K562 (cell line): ENCODE measurements around the gene PARD3. TPM values are rescaled to one million over a fixed set of nuclear protein-coding genes. Genes with fewer than 3 reads are reported as not detected.

Experiments
- ATAC-seq: fragments of 200-7000 bp; cut with Tn5 transposase; 3 replicates; pipeline ENCODE4 v1.9.1; 2020; ENCODE audit warnings: moderate library complexity
- BruUV-seq: library from RNA; stranded (reverse); fragments of 400-500 nt; replicated peaks from 2 replicates; lab custom pipeline; 2021; lab: Mats Ljungman, UMichigan
- CTCF ChIA-PET: fragments of 300-600 bp; formaldehyde crosslinking; extraction: SDS; loops from one replicate; lab custom pipeline; 2021; ENCODE audit warnings: low intra/inter-chr PET ratio; lab: Yijun Ruan, JAX
- POLR2A ChIA-PET: fragments of 300-600, 350-650 bp; sonication (Branson Sonifier 250); formaldehyde crosslinking; extraction: SDS; loops from one replicate; lab custom pipeline; 2021; ENCODE audit warnings: antibody characterized with exemption, inconsistent platforms; lab: Yijun Ruan, JAX
- DNase-seq, 4 experiments: peaks; one replicate each; pipeline versions ENCODE4 v3.0.0 to v3.0.0-alpha.2; 2011 to 2018; ENCODE audit warnings: low spot score in 3 of 4, mixed read lengths in 3 of 4; ENCODE audit errors: extremely low read depth in 1 of 4
- FAIRE-seq: peaks from 2 replicates; lab custom pipeline; 2011; peaks lifted over from hg19 to GRCh38; lab: Jason Lieb, UNC
- H2AFZ ChIP-seq: 2 replicates; pipeline ENCODE4 v1.6.0; 2011; ENCODE audit warnings: low read depth, low read length, control low read depth, inconsistent platforms
- H3K27ac ChIP-seq: fragments of 200-600 bp; 3 replicates; pipeline ENCODE4 v1.8.0; 2011; ENCODE audit warnings: low read depth, mild to moderate bottlenecking, control low read depth, inconsistent platforms, low read length, moderate library complexity, mixed read lengths; ENCODE audit errors: extremely low read depth
- H3K27me3 ChIP-seq, 2 experiments: fragments of 300-600 bp in 1 of 2; 2 replicates in 1 of 2; 3 replicates in 1 of 2; pipeline versions ENCODE4 v1.6.0 to v1.8.0; 2011; ENCODE audit warnings: inconsistent platforms in 2 of 2, low read length in 2 of 2, mild to moderate bottlenecking in 1 of 2, mixed read lengths in 1 of 2, moderate library complexity in 1 of 2; ENCODE audit not compliant: control insufficient read depth in 2 of 2, insufficient read depth in 2 of 2
- H3K36me3 ChIP-seq: fragments of 300-600 bp; 3 replicates; pipeline ENCODE4 v1.8.0; 2011; ENCODE audit warnings: mild to moderate bottlenecking, low read length, inconsistent platforms; ENCODE audit not compliant: control insufficient read depth, insufficient read depth
- H3K4me1 ChIP-seq, 2 experiments: fragments of 200-600 bp in 1 of 2; replicated peaks in 1 of 2; 2 replicates in 1 of 2; 3 replicates in 1 of 2; pipeline versions ENCODE4 v1.5.1 to v1.8.0; 2011; ENCODE audit warnings: inconsistent platforms in 2 of 2, low read length in 2 of 2, mild to moderate bottlenecking in 1 of 2, mixed read lengths in 1 of 2, moderate library complexity in 1 of 2; ENCODE audit not compliant: control insufficient read depth in 2 of 2, insufficient read depth in 2 of 2
- H3K4me2 ChIP-seq: 2 replicates; pipeline ENCODE4 v1.6.1; 2011; ENCODE audit warnings: low read length, control low read depth, inconsistent platforms, mixed read lengths; ENCODE audit not compliant: insufficient read depth
- H3K4me3 ChIP-seq: fragments of 200-600 bp; sonication (generic), shearing (Covaris generic); 2 replicates; pipeline ENCODE4 v1.5.1; 2016; ENCODE audit warnings: control low read depth, inconsistent platforms
- H3K79me2 ChIP-seq: fragments of 200-600 bp; 3 replicates; pipeline ENCODE4 v1.8.0; 2011; ENCODE audit warnings: low read length, inconsistent platforms; ENCODE audit not compliant: control insufficient read depth, insufficient read depth
- H3K9ac ChIP-seq, 2 experiments: 2 replicates each; pipeline versions ENCODE4 v1.6.0 to v1.6.1; 2011; ENCODE audit warnings: low read depth in 2 of 2, low read length in 2 of 2, control low read depth in 1 of 2, inconsistent platforms in 1 of 2, mild to moderate bottlenecking in 1 of 2, mixed read lengths in 1 of 2; ENCODE audit not compliant: insufficient read depth in 1 of 2
- H3K9me1 ChIP-seq: one replicate; pipeline ENCODE4 v1.6.0; 2011; ENCODE audit warnings: inconsistent platforms, mild to moderate bottlenecking, low read length, moderate library complexity; ENCODE audit not compliant: control insufficient read depth, insufficient read depth
- H3K9me3 ChIP-seq: replicated peaks from 2 replicates; pipeline ENCODE4 v1.5.1; 2011; ENCODE audit warnings: low read depth, low read length, inconsistent platforms; ENCODE audit not compliant: control insufficient read depth, insufficient read depth
- H4K20me1 ChIP-seq: replicated peaks from 2 replicates; pipeline ENCODE4 v1.6.1; 2011; ENCODE audit warnings: low read length, inconsistent platforms, mixed read lengths; ENCODE audit not compliant: control insufficient read depth, insufficient read depth
- CEBPG ChIP-seq, 3 experiments: fragments of 200-800 bp in 1 of 3; sonication (Bioruptor generic) in 1 of 3; sonication (generic) in 1 of 3; formaldehyde crosslinking in 1 of 3; IDR thresholded peaks in 2 of 3; conservative IDR thresholded peaks in 1 of 3; 2 replicates each; pipeline versions ENCODE4 v1.6.1 to v1.8.0; 2016 to 2022; ENCODE audit warnings: missing compliant biosample characterization in 2 of 3, missing genetic modification characterization in 2 of 3, mild to moderate bottlenecking in 1 of 3, missing genetic modification reagents in 1 of 3
- FOXJ2 ChIP-seq: fragments of 200-800 bp; sonication (Bioruptor generic); IDR thresholded peaks from 2 replicates; pipeline ENCODE4 v1.6.1; 2016; ENCODE audit warnings: missing genetic modification characterization, missing compliant biosample characterization
- LEF1 ChIP-seq: fragments of 450-650 bp; IDR thresholded peaks from 2 replicates; pipeline ENCODE4 v1.6.1; 2016; ENCODE audit warnings: mild to moderate bottlenecking
- NR1H2 ChIP-seq: sonication (generic); formaldehyde crosslinking; IDR thresholded peaks from 2 replicates; pipeline ENCODE4 v1.4.0; 2020; ENCODE audit warnings: mild to moderate bottlenecking, missing genetic modification reagents
- POLR2A ChIP-seq: fragments of 450-650 bp; conservative IDR thresholded peaks from 2 replicates; pipeline ENCODE4 v1.6.1; 2016
- RBBP5 ChIP-seq: fragments of 200-600 bp; sonication (generic); IDR thresholded peaks from 2 replicates; pipeline ENCODE4 v1.6.1; 2012; ENCODE audit warnings: borderline replicate concordance, mild to moderate bottlenecking, low read length, control low read depth, inconsistent platforms; ENCODE audit not compliant: insufficient read depth, poor library complexity, severe bottlenecking
- SIX5 ChIP-seq, 2 experiments: IDR thresholded peaks; 2 replicates each; pipeline ENCODE4 v1.6.1; 2011; ENCODE audit warnings: low read length in 2 of 2, borderline replicate concordance in 1 of 2, low read depth in 1 of 2, mild to moderate bottlenecking in 1 of 2, moderate library complexity in 1 of 2; ENCODE audit not compliant: insufficient read depth in 1 of 2
- SPI1 ChIP-seq: IDR thresholded peaks from 2 replicates; pipeline ENCODE4 v1.6.1; 2011; ENCODE audit warnings: low read depth, low read length, control low read depth, borderline replicate concordance
- ZNF140 ChIP-seq: fragments of 250-450 bp; sonication (Bioruptor Pico); IDR thresholded peaks from 2 replicates; pipeline ENCODE4 v1.8.0; 2021; ENCODE audit warnings: moderate library complexity, mild to moderate bottlenecking, inconsistent platforms
- WGBS: fragments of 100-300 bp; shearing (Covaris generic); methylation state at CpG from one replicate; pipeline ENCODE4 v1.1.6; 2016; ENCODE audit warnings: low coverage, mixed read lengths; ENCODE audit not compliant: insufficient coverage; ENCODE audit errors: missing lambda C conversion rate; 5-methylcytosine and 5-hydroxymethylcytosine counted together
- in situ Hi-C: fragments of 300-500 bp; cut with MboI; formaldehyde crosslinking; loops from 4 replicates; pipeline ENCODE4 v1.15.0; 2018; ENCODE audit warnings: inconsistent platforms, mixed read lengths
- intact Hi-C: fragments of 100-400 bp; cut with micrococcal nuclease; formaldehyde crosslinking; loops from 2 replicates; pipeline ENCODE4 v1.14.2; 2022
- polyA plus RNA-seq, 8 experiments: library from polyadenylated mRNA; depleted of rRNA in 4 of 8; stranded (reverse) in 5 of 8; unstranded in 3 of 8; fragments of >200 nt; fragmentation: Nextera tagmentation in 2 of 8; fragmentation: Illumina TruSeq in 1 of 8; extraction: Ambion mirVana in 2 of 8; extraction: Trizol in 1 of 8; gene quantifications; 2 replicates each; pipeline versions ENCODE4 v1.2.1 to v1.2.3, GENCODE V29; 2011 to 2014; ENCODE audit warnings: inconsistent platforms in 1 of 8, missing spikeins in 1 of 8
- total RNA-seq, 7 experiments: library from RNA; depleted of rRNA in 6 of 7; stranded (reverse); fragments of >200 nt in 6 of 7; fragmentation: Illumina TruSeq in 2 of 7; extraction: Trizol in 2 of 7; gene quantifications; 2 replicates each; pipeline versions ENCODE4 v1.2.1 to v1.2.3, GENCODE V29; 2011 to 2021; ENCODE audit warnings: low replicate concordance in 1 of 7

Gene PARD3
- total and polyA plus RNA-seq, 9 of the 15 experiments (the other 6 are each of a cell fraction or from before 2014, with no cell fraction given): 2.7 to 11.7 (median 7.7) TPM

- no peaks in the 10 kb centered on the region for H3K9me1 ChIP-seq
- DNase-seq (no peak), ATAC-seq (no peak), FAIRE-seq (no peak)
- no peak overlapping the region for H3K4me2 ChIP-seq
- intact Hi-C loops (no loop called here), in situ Hi-C loops (no loop called here)
- H3K27me3 ChIP-seq: peaks cover 6 to 25% of the 10 kb centered on the region in 2 experiments; a peak in 4 of 5 replicates
- H3K4me3 ChIP-seq: no peak overlapping the region
- POLR2A ChIA-PET: interaction anchor here (0.6 kb wide), 1 partner anchor 30 kb away, joined by 3 read pairs; no protein-coding TSS in a partner anchor
- H3K36me3 ChIP-seq: no peaks in the 10 kb centered on the region
- H3K9ac ChIP-seq: no peak overlapping the region
- CTCF ChIA-PET: no interaction called here
- BruUV-seq: no TSS peak
- WGBS: 0% methylated on average over 6 of the region's 6 CpGs
- H4K20me1 ChIP-seq: no peaks in the 10 kb centered on the region
- TF ChIP-seq NR1H2 (CRISPR knock-in tag) (no peak), SPI1 (peak; percentile 23; the same call in 1 of the 2 replicates)
- H3K4me1 ChIP-seq: no peaks in the 10 kb centered on the region
- H2AFZ ChIP-seq: no peak overlapping the region
- H3K79me2 ChIP-seq: no peaks in the 10 kb centered on the region
- H3K27ac ChIP-seq: no peak overlapping the region
- H3K9me3 ChIP-seq: no peaks in the 10 kb centered on the region
Measured at GRCh38 chr10:34081347-34081743, 733.8 kb downstream of the PARD3 start.

GRCh38 chr10:34080485-34081346 is 734.4 kb downstream of the PARD3 start:
- Histone ChIP-seq H3K4me3 (no peak overlapping the region), H3K9ac (no peak overlapping the region), H3K9me3 (no peaks in the 10 kb centered on the region), H2AFZ (no peak overlapping the region), H3K79me2 (no peaks in the 10 kb centered on the region), H3K4me1 (no peaks in the 10 kb centered on the region), H3K27ac (no peak overlapping the region), H3K36me3 (no peaks in the 10 kb centered on the region), H3K9me1 (no peaks in the 10 kb centered on the region), H4K20me1 (no peaks in the 10 kb centered on the region), H3K4me2 (no peak overlapping the region), H3K27me3 (peaks cover 6 to 25% of the 10 kb centered on the region in 2 experiments; a peak in 4 of 5 replicates)
- BruUV-seq: no TSS peak
- intact Hi-C loops (no loop called here), in situ Hi-C loops (no loop called here)
- ATAC-seq (no peak), FAIRE-seq (no peak), DNase-seq (no peak)
- WGBS: under 1% methylated on average over 16 of the region's 16 CpGs
- ChIA-PET CTCF (no interaction called here), POLR2A (no interaction called here)
- no peak for TF ChIP-seq FOXJ2 (tag)
- TF ChIP-seq CEBPG (CRISPR knock-in tag; IDR thresholded peaks at IDR 0.05): no peak
- no peak for TF ChIP-seq CEBPG (tag; conservative IDR thresholded peaks at IDR 0.05 in 1 of 2, IDR thresholded peaks at IDR 0.05 in 1 of 2)
- no peak for TF ChIP-seq LEF1
- TF ChIP-seq POLR2A: no peak
- no peak for TF ChIP-seq ZNF140
- no peak for TF ChIP-seq RBBP5
- TF ChIP-seq SIX5 (IDR thresholded peaks at IDR 0.05; ENCODE audit: borderline replicate concordance in 1 of 2, insufficient read depth in 1 of 2, low read depth in 1 of 2, low read length in 2 of 2): no peak
